H1 (cell line): Measurements from ENCODE around the gene ZNF101. TPM values are rescaled to one million over a fixed set of nuclear protein-coding genes. Genes with fewer than 3 reads are reported as not detected.

Experiments
- CHD7 ChIP-seq: fragments of 300-600 bp; sonication (generic); IDR thresholded peaks from 2 replicates; pipeline ENCODE4 v1.7.1; 2012; ENCODE audit warnings: low read length, moderate library complexity, mild to moderate bottlenecking, inconsistent platforms; ENCODE audit not compliant: insufficient replicate concordance
- polyA plus RNA-seq, 7 experiments: library from polyadenylated mRNA; depleted of rRNA in 3 of 7; stranded (reverse) in 5 of 7; unstranded in 2 of 7; fragments of >200 nt in 5 of 7; fragments of 200-250 nt in 2 of 7; gene quantifications; 1 replicate in 5 of 7; 2 replicates in 1 of 7; 4 replicates in 1 of 7; pipeline versions ENCODE4 v1.2.1 to v1.2.3, GENCODE V29; 2011 to 2013; ENCODE audit warnings: missing spikeins in 2 of 7, mixed read lengths in 2 of 7
- total RNA-seq: library from RNA; stranded (reverse); fragmentation: NEBNext Ultra II Directional; extraction: Animal tissue kit (Norgen Biotek cat#: 25700); gene quantifications from 2 replicates; pipeline ENCODE4 v1.2.1, GENCODE V29; 2021

Gene ZNF101
- total and polyA plus RNA-seq, 2 of the 8 experiments (the other 6 are each of a cell fraction or from before 2014, with no cell fraction given), result 13.0 to 50.9 TPM

GRCh38 chr19:19679176-19680073, 10.8 kb downstream of the ZNF101 start (continued):
- no peak for TF ChIP-seq CHD7
